NCI-H1105 (cell line): ENCODE results near the gene MAB21L1.

Experiments
- DNase-seq: peaks from one replicate; lab custom pipeline; 2025; lab: John Stamatoyannopoulos, UW

MAB21L1 gene

GRCh38 chr13:35475960-35476943 is at the start of gene MAB21L1:
TSS of gene MAB21L1 (minus strand) at chr13:35476689. CDS start at chr13:35476138, 551 bp downstream.
- DNase-seq: peak; percentile 29

- no peak for DNase-seq
Observed at GRCh38 chr13:35524171-35524570, 47.7 kb upstream of the MAB21L1 start.

DNA sequence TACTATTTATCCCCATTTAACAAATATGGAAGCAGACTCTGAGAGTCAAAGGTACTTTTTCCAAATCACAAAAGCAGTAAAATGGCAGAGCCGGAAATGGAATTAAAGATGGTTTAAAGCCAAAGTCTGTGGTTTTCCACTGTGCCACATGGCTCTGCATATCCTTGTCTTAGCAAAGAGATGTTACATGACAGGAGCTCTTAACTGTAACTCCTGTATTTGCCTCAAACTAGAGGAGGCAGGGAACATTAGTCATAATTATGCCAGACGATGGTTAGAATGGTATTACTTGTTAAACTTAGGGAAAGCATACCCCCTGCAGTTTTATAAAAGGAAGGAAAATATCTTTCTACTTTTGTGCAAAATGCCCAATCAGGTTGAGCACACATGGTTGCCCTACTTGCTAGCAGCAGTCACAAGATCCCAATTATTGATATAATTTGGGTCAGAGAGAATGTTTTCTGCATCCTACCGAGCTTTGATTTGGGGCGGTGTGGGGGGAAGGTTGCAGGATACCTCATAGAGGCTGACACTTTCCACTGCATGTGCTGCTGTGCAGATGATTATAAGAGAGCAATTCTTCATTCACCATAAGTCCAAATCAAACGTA is 42.0 kb upstream of the MAB21L1 start:
- no peak for DNase-seq

- peak; percentile 30 for DNase-seq
Observed at GRCh38 chr13:35514801-35515502, 38.5 kb upstream of the MAB21L1 start.

- peak; percentile 46 for DNase-seq
Observed at GRCh38 chr13:35514061-35514477, 37.6 kb upstream of the MAB21L1 start.

GRCh38 chr13:35512271-35512920 is 35.9 kb upstream of the MAB21L1 start:
- DNase-seq: no peak

- DNase-seq: no peak
Observed at GRCh38 chr13:35502456-35502855, 26.0 kb upstream of the MAB21L1 start.

- no peak for DNase-seq
Observed at GRCh38 chr13:35501661-35502235, 25.3 kb upstream of the MAB21L1 start.

GRCh38 chr13:35500144-35500543 is 23.7 kb upstream of the MAB21L1 start:
- peak; percentile 10 for DNase-seq

GRCh38 chr13:35499676-35500075 is 23.2 kb upstream of the MAB21L1 start:
- DNase-seq: no peak

DNA sequence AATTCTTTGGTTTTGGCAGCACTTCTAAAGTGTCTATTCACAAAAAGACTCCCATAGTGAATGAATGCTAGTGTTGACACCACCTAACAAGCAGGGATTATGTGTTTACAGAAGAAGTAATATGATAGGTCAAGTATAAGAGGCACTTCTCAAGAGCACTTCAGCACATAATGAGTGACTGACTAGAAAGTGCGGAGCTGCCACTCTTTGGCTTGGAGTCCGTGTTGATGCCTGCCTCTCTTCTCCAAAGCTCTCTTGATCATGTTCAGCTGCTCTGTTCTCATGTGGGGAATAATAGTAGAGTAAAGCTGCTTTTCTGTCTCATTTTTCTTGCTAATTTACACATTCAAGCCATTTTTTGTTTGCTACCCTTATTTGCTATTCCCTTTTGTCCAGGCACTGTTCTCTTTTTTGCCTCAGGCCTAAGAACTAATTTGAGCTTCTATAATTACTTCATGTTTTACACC is 22.7 kb upstream of the MAB21L1 start:
- peak; percentile 84 for DNase-seq

DNA sequence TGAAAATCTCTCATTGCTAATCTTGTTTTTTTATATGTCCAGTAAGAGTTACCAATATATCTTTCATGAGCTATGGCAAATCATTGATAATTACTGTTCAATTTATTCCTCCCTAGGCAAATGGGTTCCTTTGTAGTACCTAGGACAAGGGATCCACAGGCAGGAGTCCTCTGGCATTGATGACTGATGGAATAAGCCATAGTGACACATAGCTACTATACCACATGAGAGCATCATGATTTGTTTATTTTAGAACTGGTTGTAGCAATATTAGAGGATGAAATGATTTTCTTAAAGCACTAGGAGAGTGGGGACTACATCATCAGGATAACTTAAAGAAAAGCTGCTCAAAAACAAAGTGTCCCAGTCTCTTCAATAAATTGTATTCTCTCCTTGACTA is 21.7 kb upstream of the MAB21L1 start:
- no peak for DNase-seq

DNA sequence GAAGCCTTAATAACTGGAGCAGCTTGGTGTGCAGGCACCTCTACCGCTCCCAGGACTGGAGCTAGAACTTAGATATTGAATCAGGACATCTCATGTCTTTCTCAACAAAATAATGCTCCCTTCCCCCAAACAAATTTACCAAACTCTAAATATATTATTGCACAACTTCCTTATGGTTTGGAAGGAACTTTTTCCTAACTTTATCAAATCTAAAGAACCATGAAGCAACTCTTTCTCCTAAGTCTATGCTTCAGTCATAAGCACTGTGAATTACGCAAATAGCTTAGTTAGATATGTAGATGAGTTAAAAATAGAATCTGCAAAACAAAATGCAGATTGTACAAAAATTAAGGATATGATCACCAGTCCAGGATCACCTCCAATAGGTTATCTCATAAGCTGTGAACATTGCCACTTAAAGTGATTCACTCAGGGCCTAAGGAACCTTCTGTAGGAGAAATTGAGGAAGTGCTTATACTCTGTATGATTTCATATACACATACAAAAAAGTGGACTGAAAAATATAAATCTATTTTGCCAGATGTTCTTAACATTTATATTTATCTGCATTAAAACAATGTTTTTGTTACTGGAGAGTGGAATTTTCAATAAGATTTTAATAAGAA is 20.4 kb upstream of the MAB21L1 start:
- DNase-seq: no peak

- no peak for DNase-seq
Observed at GRCh38 chr13:35496006-35496405, 19.5 kb upstream of the MAB21L1 start.

DNA sequence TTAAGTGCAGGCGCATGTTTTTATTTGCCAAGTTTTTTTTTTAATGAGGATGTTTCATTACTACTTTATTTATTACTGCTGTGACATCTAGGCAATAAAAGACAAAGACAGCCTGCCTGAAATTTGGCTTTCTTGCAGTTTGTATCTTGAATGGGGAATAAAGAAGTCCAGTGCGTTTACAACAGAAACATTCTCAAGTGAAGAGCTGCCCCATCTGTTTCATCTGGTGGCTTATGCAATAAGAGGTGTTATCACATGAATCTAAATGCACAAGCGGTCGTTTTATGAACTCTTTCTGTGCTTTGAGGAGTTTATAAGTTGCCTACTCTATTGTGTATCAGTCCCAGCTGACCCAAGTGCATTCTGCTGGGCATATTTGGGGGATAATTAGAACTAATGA is 12.6 kb upstream of the MAB21L1 start:
- DNase-seq: no peak

DNA sequence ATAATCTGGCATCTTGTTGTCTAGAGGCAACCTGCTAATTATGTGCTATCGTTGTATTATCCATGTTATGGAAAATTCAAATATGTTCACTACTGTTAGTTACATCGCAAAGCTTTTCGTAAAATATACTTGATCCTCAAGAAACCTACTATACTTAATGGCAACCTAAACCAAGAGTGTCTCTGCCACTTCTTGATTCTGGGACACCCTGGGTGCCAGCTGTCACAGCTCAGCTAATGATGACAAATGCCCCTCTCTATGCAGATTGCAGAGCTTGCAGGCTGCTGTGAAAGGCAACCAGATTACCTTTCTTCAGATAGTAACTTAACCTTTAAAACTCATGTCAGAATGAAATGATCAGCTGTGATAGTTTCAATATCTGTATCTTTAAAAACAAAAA is 8.9 kb upstream of the MAB21L1 start:
- DNase-seq: no peak

DNA sequence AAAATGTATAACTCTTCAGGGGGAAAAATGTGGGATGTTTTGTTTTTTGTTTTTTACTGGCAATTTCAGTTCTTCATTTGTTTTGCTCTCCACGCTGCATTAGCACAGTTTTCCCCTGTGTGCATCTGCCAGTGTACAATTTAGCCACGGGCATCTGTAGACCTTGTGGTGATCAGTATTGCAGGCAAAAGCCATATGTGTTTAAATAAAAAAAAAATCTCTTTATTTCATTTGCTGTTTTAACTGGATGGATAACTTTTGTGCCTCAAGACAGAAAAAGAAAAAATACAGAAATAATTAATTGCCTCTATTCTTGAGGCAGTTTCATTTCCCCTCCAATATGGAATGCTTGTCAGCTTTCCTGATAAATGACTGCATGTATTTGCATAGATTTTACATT is 7.9 kb upstream of the MAB21L1 start:
- DNase-seq: no peak

GRCh38 chr13:35483761-35484160 is 7.3 kb upstream of the MAB21L1 start:
- DNase-seq: no peak

DNA sequence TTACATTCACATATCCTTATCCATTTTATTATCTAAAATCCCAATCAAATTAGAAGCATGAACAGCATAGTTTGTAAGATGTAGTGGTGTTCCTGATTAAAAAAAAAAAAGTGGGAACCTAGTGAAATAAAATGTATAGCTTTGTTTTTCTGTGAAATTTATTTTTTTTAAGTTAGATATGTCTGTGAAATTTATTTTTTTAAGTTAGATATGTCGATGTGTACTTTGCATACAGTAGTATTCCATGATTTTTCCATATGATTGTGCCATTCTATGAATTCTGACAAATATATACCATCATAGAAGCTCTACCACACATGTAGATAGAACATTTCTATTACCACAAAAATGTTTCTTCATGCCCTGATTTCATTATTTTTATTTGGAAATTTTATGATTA is 6.0 kb upstream of the MAB21L1 start:
- DNase-seq: no peak

DNA sequence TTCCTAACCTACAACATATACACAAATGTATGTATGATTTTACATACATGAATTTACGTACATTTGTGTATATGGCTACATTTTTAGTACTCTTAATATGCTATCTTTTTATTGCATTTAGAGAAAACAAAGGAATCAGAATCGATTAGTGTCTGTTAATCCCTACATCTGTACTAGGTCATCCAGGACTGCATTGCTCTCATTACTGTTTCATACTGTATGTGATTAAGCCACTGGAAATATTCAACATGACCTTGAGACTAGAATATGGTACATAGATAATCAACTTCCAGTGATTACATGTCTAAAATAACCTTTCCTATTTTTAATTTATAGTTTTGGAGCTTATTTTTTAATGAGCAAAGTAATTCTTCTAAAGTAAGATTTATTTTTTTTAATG is 5.3 kb upstream of the MAB21L1 start:
- DNase-seq: no peak

- no peak for DNase-seq
Observed at GRCh38 chr13:35480346-35480745, 3.9 kb upstream of the MAB21L1 start.
